Fibroblast of skin of back (primary cell): ENCODE data around the gene UIMC1. TPM values are rescaled to one million over a fixed set of nuclear protein-coding genes. Genes with fewer than 3 reads are reported as not detected.
A peak's percentile ranks its signal among the peaks of the same experiment; 100 is the strongest.
"Not testable (repeated sequence)": the region's sequence is repeated elsewhere in the genome, so short reads cannot be mapped to it uniquely, and the experiment has no call there.

Experiments
- DNase-seq: peaks from one replicate; pipeline ENCODE4 v3.0.0-alpha.2; 2013
- polyA plus RNA-seq, 2 experiments: library from polyadenylated mRNA; unstranded; fragments of 120-200 nt; gene quantifications; one replicate each; pipeline ENCODE4 v1.2.1, GENCODE V29; 2013; ENCODE audit not compliant: insufficient read length in 2 of 2

Gene UIMC1
- polyA plus RNA-seq (2013, experiment 1 of 2; ENCODE audit: insufficient read length): 29.7 TPM
- 22.8 TPM for polyA plus RNA-seq (2013, experiment 2 of 2; ENCODE audit: insufficient read length)

DNA sequence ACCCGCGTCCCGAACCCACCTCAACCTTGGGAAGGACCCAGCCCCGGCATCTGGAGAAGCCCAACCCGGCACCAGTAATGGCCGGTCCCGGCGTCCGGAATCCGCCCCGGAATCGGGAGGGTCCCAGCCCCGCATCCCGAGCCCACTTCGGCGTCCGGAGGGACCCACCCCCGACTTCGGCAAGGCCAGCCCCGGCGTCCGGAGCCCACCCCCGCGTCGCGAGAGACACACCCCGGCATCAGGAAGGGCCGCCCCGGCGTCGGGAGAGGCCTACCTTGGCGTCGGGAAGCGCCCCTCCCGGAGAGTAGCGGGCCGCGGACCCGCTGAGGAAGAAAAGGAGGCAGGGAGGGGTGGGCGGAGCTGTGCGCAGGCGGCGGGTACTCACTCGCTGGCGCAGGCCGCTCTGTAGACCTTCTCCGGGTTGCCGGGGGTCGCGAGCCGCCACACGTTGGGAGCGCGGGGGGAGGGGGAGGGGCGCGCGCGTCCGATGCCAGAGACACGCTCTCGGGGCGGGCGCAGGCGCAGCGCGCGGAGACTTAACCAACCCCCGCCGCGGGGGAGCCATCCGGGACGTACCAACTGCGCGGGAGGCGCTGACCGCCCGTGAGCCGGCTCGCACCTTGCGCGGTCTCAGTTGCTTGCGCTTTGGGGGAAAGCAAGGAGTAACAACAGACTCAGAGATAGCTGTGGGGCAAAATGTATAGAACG lies at the start of gene UIMC1:
Gene UIMC1 (minus strand): TSS at position 515 of the 708 bp plus-strand sequence. CDS start 24,164 bp downstream, outside the sequence.
- DNase-seq: peak; percentile 90

DNA sequence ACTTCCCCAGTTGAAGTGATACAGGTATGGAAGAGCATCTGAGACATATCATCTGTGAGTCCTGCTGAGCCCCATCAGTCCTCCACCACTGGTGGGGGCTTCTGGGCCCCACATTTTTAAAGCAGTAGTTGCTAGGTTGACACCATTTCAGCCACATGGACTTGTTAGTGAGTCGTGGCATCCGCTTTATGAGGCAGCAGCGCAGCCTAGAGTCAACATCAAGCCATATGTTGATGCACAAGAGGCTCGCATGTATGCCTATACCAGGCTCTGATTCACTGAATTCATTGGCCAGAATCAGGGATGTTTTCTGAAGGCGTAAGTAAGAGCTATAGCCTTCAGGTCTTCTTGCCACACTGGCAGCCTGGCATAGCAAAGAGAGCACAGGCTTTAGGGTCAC lies 42.7 kb upstream of the UIMC1 start:
- no peak for DNase-seq

DNA sequence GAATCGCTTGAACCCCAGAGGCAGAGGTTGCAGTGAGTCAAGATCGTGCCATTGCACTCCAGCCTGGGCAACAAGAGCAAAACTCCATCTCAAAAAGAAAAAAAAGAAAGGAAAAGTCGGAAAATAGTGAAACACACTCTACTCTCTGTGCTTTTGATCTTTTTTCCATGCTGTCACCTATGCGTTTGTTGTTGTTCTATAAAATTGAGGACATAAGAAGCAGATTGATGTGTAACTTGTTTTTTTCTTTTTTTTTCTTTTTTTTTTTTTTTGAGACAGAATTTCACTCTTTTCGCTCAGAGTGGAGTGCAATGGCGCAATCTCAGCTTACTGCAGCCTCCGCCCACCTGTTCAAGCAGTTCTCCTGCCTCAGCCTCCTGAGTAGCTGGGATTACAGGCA lies 42.0 kb upstream of the UIMC1 start:
- DNase-seq: not testable (repeated sequence)

DNA sequence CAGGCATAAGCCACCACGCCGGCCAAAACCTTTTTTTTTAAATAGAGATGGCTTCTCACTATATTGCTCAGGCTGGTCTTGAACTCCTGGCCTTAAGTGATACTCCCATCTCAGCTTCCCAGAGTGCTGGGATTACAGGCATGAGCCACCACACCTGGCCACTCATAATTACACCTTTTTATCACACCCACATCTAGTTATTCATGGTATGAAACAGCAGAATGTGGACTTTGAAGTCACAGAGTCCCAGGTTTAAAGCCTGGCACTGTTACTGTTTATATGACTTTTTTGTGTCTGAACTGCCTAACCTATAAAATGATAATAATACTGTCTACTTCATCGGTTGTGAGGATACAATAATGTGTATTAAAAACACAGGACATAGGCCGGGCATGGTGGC lies 39.1 kb upstream of the UIMC1 start:
- DNase-seq: no peak

DNA sequence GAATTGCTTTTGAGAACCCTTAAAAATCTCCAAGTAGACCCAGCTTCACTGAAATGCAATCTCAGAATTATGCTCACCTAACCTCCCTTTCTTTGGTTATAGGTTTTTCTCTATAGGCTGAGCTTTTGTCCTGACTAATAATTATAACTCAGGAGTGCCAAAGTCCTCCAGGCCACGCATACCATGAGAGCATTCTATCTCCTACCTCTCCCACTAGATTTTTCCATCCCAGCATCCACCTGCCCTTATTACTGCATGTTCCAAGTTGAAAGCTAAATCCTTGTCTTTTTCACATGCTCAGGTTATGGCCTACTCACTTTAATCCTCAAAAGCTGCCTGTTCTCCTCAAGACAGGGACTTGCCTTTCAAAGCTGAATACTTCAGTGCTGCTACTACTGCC lies 38.1 kb upstream of the UIMC1 start:
- no peak for DNase-seq

DNA sequence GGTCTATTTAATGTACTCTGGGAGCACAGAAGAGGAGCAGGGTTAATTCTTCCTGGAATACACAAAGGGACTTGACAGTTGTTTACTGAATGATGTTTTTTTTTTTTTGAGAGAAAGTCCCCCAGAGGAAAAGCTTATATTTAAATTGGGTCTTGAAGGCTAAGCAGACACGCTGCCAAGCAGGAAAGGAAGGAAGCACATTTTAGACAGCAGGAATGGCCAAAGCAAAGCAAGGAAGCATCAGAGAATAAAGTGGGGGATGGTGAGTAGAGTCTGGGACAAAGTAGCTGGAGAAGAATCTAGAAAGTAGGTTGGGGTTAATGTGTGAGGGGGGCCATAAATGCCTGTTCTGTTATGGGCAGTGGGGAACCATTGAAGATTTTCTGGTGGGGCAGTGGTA lies 37.4 kb upstream of the UIMC1 start:
- no peak for DNase-seq

DNA sequence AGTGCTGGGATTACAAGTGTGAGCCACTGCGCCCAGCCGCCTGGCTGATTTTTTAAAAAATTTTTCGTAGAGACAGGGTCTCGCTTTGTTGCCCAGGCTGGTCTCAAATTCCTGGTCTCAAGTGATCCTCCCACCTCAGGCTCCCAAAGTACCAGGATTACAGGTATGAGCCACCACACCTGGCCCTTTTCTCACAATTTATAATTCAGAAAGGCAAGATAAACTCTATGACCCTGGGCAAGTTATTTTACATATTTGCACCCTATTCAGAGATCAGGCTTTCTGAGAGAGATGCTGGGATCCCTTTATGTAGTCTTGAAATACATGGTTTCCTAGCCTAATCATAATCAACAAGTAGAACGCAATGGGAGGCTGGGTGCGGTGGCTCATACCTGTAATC lies 36.5 kb upstream of the UIMC1 start:
- DNase-seq: no peak

DNA sequence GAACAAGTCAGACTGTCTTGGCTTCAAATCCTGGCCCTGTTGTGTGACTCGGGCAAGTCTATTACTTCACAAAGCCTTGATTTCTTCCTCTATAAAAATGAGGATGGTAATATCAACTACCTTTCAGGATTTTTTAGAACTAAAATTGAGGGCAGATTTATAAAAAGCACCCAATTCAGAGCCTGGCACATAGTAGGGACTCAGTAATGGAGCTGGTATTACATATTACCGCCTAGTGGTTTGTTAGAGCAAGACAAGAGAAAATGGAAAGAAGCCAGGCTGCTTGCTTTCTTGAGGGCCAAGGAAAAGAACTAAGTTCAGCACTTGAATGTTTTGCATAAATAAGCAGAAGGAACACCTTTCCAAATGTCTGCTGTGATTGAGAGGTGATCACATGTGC lies 35.4 kb upstream of the UIMC1 start:
- no peak for DNase-seq

DNA sequence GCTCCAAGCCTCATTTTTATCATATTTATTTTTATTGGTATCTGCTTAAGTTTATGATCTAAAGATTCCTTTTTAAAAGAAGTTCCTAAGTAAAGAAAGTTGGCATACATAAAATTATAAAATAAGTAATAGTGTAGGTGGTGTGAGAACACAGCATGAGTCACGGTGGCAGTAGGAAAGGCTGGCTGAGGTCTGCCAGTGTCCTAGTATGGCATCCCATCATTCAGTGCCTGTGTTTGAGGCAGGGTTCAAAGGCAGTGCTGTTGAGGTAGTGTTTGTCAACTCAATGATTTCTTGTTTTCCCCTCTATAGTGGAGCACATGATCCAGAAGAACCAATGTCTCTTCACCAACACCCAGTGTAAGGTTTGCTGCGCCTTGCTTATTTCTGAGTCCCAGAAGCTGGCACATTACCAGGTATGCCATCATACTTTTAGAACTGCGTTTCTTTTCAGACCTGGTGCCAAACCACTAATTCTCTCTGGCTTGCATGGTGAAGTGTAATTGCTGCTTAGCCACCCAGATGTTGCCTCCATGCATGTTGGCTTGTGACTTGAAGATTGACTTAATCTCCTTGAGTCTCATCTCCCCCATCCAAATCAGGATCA lies 34.3 kb upstream of the UIMC1 start:
- DNase-seq: peak; percentile 13

DNA sequence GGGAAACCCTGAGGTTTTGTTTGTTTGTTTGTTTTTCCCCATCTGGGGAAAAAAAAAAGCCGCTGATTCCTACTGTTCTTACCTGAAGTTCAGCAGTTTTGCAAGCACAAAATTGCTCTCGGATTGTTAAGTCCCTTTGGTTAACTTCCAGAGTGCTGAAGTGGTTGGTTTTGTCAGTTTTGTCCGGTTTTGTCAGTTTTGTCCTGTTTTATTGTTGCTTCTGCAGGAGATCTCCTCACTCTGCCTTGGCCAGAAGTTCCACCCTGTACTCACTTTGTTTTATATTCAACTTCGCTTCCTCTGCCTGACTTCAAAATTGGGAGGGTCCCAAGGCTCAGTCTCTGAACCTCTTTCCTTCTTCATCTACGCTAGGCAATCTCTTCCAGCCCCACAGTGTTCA lies 30.3 kb upstream of the UIMC1 start:
- no peak for DNase-seq

DNA sequence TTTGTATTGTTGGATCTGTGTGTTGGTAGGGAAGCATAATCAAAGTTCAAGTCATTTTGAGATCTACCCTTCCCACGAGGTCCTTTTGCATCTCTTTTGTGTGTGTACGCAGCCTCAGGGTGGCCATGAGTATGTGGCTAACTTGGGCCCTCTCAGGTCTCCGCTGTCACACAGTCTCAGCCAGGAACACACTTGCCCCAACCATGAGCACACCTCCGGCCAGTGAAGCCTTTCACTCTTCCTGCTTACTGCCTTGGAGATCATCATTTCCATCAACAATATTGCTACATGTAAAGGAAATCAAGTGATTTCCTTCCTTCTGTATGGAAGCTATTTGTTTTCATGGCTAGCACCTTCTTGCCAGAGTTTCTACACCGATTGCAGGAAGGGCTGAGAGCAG lies 29.9 kb upstream of the UIMC1 start:
- no peak for DNase-seq

DNA sequence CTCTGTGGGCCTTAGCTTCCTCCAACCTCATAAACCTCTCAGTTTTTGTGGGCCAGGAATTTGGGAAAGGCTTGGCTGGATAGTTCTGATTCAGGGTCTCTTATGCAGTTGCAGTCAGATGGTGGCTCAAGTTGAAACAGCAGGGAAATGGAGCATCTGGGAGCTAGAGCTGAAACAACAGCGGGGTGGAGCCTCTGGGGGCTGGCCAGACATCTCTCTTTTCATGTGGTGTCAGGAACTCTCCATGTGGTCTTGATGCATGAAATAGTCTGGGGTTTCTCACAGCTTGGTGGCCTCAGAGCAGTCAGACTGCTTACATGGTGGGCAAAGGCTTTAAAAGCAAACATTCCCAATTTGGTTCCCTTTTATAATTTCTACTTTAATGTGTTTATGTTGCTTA lies 29.4 kb upstream of the UIMC1 start:
- DNase-seq: peak; percentile 25

DNA sequence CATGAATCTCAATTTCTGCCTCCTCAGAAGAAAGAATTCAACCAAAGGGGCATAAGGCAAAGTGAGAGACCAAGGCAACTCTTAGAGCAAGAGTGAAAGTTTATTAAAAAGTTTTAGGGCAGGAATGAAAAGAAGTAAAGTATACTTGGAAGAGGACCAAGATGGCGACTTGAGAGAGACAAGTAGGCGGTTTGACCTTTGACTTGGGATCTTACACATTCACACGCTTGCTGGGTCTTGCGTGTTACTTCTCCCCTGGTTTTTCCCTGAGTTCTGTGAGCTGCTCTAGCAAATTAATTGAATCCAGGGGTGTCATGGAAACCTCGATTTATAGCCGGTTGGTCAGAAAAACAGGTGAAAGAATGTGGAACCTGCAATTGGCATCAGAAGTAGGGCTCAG lies 22.9 kb upstream of the UIMC1 start:
- no peak for DNase-seq

DNA sequence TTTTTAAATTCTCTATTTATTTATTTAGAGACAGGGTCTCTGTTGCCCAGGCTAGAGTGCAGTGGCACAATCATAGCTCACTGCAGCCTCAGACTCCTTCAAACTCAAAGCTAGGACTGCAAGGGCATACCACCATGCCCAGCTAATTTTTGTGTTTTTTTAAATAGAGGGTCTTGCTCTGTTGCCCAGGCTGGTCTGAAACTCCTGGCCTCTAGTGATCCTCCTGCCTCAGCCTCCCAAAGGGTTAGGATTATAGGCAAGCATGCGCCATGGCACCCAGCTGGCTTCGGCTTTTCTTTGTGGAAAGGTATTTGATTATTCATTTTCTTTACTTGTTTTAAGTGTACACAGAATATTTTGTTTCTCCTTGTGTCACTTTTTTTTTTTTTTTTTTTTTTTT lies 21.1 kb upstream of the UIMC1 start:
- DNase-seq: no peak

DNA sequence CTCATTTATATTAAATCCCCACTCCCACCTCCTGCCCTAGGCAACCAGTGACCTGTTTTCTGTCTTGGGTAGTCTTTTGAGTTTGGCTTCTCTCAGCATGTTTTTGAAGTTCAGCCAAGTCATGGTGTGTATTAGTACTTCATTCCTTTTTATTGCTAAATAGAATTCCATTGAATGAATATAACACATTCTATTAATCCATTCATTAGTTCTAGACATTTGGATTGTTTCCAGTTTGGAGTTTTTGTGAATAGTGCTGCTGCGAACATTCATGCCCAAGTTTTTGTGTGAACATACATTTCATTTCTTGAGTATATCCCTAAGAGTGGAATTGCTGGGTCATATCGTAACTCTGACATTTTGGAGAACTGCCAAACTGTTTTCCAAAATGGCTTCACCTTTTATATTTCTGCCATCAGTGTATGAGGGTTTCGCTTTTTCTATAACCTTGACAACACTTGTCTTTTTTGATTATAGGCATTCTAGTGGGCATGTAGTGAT lies 18.6 kb upstream of the UIMC1 start:
- DNase-seq: no peak

DNA sequence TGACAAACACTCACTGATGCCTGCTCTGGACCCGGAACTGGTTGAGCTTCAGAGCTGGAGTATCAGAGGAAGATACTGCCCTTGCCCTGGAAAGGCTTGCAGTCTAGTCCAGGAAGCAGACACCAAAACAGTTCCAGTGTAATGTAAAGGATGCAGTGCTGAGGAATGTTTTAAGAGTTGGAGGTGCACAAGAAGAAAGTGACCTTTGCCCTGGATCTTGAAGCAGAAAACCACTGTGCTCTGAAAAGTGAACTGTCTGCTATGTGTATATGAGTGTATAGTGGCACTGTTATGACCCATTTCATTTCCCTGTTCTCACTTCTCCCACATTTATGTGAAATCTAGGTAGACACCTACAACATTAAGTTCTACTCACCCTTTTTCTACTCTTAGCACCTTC lies 18.0 kb upstream of the UIMC1 start:
- DNase-seq: no peak

DNA sequence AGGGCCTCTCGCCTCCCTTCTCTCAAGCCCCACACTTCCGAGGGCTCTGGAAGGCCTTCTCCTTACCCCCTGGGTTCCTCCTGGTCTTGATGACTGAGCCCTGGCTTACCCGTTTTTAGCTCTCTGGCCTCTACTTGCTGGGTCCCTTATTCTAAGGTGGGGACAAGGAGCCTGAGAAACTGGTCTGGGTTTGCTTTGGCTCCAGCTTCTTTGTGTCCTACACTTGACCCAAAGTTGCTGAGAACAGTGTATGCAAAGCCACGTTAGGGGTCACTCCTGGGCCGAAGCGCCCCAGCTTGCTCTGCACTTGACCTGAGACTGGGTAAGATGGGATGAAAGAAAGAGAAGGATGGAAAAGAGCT lies 16.7 kb upstream of the UIMC1 start:
- no peak for DNase-seq

DNA sequence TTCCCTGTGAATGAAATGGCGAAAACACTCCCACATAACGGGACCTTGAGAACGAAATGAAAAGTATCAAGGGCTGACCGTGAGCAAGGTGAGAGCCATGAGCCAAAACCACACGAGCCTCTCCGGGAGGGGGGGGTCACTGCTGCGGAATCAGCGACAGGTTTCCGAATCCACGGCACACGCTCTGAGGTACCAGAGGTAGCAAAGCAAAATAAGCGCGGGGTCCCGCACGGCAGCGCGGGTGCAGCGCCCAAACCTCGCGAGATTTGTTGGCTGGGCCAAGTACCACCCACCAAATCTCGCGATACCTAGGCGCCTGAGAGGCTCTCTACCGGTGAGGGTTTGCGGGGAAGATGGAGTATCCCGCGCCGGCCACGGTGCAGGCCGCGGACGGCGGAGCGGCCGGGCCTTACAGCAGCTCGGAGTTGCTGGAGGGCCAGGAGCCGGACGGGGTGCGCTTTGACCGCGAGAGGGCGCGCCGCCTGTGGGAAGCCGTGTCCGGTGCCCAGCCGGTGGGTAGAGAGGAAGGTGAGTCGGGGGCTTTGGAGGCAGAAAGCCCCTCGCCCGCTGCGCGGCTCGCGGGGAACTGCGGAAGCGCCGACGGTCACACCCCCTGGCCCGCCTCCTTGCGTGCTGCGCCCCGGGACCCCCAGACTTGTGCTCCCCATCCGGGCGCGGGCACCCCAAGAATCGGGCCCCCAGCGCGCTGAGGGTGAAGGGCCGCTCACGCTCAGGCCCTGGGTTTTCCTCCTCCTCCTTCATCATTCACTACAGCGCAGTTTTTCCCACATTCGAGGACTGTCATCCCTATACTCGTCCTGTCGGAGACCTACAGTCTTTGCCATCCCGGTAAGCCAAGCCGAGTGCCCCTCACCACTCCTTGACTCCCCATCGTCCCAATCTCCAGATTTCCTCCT lies 16.1 kb upstream of the UIMC1 start, which contains the start of gene ZNF346:
Gene ZNF346 (plus strand): TSS at position 311 of the 917 bp plus-strand sequence. CDS start 43 bp downstream, at position 354.
- DNase-seq: peak; percentile 92

DNA sequence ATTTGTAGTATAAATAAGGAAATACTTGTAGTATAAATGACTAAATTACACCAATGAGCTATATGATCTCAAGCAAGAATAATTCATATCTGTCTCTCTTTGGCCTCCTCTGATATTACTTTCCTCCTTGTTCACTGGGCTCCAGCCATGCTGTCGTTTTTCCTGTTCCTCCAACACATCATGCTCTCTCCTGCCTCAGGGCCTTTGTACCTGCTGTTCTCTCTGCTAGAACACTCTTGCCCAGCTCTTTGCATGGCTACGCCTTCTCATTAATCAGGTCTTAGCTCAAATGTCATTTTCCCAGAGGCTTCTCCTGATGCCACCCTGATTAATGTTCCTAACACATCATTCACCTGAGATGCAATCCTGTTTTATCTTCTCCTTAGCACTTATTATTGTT lies 13.5 kb upstream of the UIMC1 start:
- DNase-seq: no peak

DNA sequence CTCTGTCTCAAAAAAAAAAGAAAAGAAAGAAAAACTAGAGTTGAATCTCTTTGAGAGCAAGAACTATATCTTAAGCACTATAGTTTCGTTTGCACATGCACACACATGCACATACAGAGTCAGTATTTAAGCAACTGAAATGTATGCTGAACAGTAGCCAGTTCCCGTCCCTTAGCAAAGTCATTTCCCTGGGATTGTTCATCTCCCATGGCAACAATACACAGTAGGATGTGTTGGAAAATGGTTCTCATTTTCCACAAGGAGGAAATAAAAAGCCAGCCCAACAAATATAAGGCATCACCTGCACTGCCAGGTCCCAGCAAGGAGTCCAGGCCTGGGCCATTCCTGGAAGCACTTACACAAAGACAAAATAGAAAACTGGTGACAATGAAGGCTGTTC lies 11.8 kb upstream of the UIMC1 start:
- no peak for DNase-seq

DNA sequence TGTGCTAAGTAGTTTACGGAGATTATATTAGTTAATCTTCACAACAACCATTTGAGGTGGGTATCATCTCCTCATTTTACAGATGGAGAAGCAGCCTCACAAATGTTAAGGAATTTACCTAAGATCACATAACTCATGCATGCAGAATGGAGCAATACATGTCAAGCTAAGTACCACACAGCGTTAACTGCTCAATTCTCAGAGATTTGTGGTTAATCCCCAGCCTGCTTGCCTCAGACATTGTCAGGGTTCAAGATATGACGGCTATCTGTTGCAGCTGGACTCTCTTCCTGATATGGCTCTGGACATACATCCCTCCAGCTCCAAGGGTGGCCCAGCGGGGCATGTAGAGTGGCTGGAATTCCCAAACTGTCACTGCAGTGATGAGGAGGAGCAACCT lies 8.6 kb upstream of the UIMC1 start:
- no peak for DNase-seq

DNA sequence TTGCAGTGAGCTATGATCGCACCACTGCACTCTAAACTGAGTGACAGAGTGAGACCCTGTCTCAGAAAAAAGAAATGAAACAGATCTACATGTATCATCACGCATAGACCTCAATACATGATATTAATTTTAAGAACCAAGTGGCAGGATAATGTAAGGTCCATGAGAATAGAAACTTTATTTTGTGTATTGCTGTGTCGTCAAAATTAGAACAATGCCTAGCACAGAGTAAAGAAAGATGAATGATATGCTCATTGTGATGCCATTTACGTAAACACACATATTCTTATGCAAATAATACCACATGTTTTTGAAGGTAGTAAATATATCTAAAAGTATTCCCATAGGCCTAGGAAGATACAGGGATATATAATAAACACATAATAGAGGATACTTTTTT lies 3.6 kb upstream of the UIMC1 start:
- no peak for DNase-seq

DNA sequence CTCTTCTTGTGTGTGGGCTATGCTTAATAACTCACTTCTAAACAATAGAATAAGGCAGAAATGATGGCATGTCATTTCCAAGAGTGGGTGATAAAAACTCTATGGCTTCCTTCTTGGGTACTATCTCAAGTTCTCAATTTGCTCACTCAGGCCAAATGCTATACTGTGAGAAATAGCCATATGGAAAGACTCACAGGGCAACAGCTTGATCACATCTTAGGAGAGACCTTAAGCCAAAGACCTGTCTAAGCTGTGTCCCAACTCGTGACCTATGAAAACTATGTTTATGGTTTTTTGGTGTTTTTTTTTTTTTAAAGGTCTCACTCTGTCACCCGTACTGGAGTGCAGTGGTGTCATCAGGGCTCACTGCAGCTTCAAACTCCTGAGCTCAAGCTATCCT lies 2.1 kb upstream of the UIMC1 start:
- DNase-seq: no peak
